ENCODE measurements around the gene RB1.
A peak's percentile ranks its signal among the peaks of the same experiment; 100 is the strongest.
"Not testable (repeated sequence)": the region's sequence is repeated elsewhere in the genome, so short reads cannot be mapped to it uniquely, and the experiment has no call there.

Gene RB1

DNA sequence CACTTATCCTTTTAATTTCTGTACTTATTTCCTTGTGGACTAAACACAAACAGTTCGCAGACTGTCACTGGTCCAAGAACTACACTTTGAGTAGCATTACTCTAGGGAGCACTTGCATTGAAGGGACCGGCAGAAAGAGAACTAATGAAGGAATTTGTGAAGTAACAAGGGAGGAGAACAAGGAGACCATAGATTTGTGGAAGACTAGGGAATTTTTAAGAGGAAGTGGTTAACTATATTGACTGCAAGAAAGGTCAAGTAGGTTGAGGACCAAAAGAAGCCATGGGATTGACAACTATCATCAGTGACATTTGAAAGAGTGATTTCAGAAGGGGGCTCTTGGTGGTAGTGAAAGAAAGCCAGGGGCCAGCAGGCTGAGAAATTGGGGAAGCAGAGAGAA, 4.0 kb upstream of the RB1 start:
- DNase-seq = no peak

- DNase-seq = no peak
Measured at GRCh38 chr13:48302871-48303358, 636 bp upstream of the RB1 start.

DNA sequence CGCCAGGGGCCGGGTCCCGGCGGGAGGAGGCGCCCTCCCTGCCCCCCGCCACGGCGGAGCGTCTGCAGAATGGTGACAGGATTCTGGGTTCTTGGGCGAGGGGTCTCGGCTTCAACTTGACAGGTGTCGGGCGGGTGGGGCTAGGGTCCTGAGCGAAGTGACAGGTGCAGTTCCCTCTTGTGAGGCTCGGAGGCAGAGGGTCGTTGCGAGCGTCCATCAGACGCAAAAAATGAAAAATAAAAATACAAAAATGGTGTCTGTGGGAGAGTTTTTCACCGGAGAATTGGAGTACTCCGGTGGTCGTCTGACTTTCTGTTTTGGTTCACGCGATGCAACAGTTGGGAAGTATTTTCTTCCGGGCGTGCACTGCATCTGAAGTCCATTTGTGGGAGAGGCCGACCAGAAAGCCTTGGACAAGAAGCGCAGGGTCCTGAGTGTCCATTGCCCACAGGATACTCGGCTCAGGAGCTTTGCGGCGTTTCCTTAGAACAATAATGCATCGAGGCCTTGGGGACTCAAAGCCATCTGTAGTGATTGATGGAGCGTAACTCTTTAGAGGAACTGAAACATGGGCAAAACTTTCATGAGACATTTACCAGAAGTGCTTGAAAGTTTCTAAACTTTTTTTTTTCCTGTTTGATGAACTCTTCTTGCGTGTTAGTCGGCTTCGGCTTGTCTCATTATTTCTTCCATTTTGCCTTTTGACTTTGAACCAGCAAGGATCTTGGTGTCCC, 759 bp downstream of the RB1 start:
- DNase-seq = peak; percentile 48

GRCh38 chr13:48311223-48311622, 7.7 kb downstream of the RB1 start:
- DNase-seq = no peak

- DNase-seq = no peak
Measured at GRCh38 chr13:48315969-48316650, 12.6 kb downstream of the RB1 start.

GRCh38 chr13:48316826-48317510, 13.4 kb downstream of the RB1 start:
- no peak for DNase-seq

DNA sequence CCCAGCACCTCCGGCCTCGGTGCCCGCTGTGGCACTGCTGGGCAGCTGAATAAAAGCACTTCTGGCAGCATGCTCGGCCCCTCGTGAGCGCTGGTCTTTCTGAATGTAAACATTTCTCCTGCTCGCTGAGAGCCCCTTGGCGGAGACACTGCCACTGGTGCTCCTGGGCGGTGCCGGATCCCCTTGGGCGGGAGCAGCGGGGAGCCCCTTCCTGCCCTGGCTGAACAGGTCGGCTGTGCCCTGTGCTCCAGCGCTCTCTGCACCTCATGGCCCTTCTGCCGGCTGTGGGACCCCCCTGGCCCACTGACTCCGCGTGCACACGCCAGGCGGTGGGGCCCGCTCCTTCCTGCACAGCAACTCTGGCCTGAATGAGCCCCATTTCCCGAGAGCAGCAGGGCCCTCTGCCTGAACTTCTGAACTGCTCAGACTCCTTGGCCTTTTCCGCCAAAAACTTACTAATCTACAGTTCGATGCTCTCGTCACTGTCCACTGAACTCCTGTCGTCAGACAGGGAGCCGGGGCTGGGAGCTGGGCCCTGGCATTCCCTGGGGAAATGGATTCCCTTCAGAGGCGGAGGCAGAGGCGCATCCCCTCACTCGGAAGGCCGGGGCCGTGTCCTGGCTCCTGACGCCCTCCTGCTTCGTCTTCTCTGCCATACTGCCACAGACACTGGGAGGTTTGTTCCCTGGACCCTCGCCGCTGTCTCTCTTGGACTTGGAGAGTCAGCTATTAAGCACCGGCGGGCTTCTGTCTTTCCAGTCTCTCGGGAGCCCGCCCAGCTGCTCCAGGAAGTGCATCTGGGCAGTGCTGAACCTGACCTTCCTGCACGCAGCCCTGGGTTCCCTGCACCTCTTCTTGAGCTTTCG, 14.2 kb downstream of the RB1 start:
- DNase-seq = no peak

DNA sequence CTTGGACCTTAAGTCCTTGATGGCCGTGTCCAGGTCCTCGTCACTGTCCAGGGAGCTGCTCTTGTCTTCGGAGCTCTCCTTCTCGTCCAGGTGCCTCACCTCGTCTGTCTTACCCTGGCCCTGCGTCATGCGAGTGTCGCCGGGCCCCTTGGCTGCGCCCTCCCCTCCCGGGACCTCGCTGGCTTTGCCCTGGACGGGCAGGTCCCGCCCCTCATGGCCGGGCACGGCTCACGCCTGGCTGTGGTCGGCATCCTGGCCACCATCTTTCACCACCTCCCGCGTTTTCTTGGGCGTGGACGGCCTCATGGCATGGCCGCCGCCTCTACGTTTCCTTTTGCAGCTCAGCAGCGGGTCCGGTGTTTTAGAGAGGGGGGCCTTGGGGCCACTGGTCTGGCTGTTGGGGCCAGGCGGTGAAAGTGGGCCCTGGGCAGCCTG, 14.8 kb downstream of the RB1 start:
- DNase-seq = no peak

DNA sequence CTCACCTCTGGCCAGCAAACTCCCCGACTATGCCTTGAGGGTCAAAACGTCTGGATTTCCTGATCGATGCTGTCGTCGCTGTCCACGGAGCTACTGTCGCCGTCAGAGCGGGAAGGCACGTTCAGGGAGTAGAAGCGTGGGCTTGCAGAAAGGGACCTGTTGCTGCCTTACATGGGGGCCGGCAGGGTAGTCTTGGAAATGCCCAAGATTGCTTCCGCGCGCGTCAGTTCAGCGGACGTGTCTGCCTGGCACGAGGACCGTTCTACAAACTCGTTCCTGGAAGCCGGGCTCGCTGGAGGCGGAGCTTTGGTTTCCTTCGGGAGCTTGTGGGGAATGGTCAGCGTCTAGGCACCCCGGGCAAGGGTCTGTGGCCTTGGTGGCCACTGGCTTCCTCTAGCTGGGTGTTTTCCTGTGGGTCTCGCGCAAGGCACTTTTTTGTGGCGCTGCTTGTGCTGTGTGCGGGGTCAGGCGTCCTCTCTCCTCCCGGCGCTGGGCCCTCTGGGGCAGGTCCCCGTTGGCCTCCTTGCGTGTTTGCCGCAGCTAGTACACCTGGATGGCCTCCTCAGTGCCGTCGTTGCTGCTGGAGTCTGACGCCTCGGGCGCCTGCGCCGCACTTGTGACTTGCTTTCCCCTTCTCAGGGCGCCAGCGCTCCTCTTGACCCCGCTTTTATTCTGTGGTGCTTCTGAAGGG, 15.4 kb downstream of the RB1 start:
- no peak for DNase-seq

DNA sequence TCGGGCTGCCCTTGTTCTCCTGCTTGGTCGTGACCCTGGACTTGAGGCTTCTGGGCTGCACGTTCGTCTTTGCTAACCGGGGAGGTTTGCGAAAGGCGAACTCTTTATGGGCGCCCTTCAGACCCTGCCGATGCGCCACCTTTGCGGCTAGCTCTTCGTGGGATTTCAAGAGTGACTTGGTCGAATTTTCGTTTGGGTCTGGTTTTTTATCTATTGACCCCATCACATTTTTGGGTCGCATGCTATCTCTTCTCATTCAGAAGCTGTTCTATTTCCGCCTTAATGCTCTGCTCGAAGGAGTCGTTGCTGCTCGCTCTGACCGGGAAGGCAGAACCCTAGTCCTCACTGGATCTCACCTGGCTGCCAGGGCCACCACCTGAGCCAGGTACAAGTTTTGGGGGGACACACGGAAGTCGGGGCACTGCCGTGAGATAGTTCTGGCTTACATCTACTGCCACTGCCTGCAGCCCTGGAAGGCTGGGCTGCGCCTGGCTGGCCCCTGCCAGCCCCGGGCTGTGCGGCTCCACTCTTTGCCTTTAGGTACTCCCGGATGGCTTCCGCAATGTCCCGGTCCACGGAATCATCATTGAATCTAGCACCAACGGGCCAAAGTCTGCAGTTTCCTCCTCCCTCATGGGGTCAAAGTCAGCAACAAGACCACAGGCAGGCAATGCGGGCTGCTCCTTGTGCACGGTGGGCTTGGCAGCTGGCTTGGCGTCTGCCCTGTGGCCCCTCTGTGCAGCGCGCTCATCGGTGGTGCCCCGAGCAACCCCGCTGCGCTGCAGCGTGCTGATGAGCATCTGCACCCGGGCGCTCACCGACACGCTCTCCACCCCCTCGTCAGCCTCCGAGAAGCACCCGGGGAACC, 16.2 kb downstream of the RB1 start:
- no peak for DNase-seq

GRCh38 chr13:48320399-48320790, 16.8 kb downstream of the RB1 start:
- no peak for DNase-seq

DNA sequence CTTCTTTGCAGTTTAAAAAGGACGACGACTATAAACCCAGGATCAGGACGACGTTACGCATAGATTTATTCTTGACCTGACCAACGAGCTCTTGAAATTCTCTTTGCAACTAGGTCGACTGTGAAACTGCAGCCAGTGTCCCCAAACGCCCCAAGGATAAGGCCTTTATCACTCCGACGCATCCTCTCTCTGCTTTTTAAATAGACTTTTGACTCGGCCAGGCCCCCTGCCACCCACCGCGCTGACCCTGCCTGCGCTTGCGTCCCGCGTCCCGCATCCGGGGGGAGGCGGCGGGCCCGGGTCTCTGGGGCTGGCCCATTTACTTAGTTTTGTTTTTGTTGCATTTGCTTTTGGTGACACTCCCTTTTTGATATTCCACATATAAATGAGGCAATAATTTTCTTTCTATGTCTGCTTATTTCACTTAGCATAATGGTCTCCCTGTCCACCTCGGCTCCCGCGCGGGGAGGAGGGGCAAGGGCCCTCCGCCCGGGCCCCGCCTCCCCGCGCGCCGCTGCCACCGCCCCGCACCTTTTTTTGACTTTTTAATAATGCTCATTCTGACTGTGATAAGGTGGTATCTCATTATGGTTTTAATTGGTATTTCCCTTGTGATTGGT, 17.4 kb downstream of the RB1 start:
- DNase-seq = no peak

DNA sequence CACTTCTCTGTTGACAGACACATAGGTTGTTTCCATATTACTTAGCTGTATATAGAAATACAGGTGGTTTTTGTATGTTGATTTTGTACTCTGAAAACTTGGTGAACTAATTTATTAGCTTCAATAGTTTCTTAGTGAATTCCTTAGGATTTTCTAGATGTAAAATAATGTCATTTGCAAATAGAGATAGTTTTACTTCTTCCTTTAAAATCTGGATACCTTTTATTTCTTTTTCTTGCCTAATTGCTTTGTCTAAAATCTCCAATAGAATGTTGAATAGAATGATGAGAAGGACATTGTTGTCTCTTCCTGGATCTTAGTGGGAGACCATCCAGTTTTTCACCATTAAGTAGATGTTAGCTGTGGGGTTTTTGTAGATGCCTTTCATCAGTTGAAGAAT, 18.7 kb downstream of the RB1 start:
- no peak for DNase-seq

- no peak for DNase-seq
Measured at GRCh38 chr13:48333976-48334375, 30.4 kb downstream of the RB1 start.

- DNase-seq = peak; percentile 39
Measured at GRCh38 chr13:48334534-48335127, 31.1 kb downstream of the RB1 start.

DNA sequence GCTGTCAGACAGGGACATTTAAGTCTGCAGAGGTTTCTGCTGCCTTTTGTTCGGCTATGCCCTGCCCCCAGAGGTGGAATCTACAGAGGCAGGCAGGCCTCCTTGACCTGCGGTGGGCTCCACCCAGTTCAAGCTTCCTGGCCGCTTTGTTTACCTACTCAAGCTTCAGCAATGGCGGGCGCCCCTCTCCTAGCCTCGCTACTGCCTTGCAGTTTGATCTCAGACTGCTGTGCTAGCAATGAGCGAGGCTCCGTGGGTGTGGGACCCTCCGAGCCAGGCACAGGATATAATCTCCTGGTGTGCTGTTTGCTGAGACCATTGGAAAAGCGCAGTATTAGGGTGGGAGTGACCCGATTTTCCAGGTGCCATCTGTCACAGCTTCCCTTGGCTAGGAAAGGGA, 35.6 kb downstream of the RB1 start:
- not testable (repeated sequence) for DNase-seq

DNA sequence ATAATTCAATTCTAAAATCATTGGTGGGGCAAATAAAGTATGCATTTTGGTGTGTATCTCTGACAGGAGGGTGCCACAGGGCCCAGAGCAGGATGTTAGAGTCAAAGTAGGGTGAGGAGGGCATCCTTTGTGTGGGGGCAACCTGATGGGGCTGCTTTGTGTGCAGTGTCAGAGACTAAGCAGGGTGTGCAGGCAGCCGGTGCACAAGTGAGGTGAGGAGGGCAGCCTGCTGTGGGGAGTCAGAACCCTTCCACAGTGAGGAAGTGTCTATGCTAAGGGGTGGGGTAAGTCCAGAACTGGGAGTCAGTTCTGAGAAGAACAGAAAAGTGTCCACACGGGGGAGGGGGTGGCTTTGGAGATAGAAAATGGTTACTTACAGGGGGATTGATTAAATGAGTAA, 40.7 kb downstream of the RB1 start:
- no peak for DNase-seq

DNA sequence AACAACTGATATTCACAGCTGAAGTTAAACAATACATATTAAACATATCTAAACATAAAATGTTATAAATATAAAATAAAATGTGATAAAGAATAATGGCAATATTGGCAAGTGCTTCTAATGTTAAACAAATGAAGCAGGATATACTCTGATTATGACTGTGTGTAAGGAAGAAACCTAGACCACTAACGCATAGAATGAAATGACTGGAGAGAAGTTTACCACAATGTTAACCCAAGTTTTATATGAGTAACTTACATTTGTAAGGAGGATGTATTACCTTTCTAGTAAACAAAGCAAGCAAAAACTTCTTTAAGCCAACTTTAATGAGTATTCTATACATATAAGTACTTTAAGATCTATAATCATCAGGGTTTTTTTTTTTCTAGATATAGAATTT, 43.0 kb downstream of the RB1 start:
- DNase-seq = no peak

DNA sequence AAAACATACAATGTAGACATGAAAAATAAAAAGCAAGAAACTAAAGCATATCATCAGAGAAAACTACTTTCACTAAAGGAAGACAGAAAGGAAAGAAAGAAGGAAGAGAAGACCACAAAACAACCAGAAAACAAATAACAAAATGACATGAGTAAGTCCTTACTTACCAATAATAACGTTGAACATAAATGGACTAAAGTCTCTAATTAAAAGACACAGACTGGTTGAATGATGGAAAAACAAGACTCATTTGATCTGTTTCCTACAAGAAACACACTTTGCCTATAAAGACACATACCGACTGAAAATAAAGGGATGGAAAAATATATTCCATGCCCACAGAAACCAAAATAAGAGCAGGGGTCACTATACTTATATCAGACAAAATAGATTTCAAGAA, 46.0 kb downstream of the RB1 start:
- DNase-seq = no peak

GRCh38 chr13:48353590-48353989, 50.0 kb downstream of the RB1 start:
- no peak for DNase-seq
